CD4-positive, alpha-beta T cell treated with Interleukin-15 for 4 hours (primary cell): ENCODE data around the gene TBX21.
A peak's percentile ranks its signal among the peaks of the same experiment; 100 is the strongest.
"Not testable (repeated sequence)": the region's sequence is repeated elsewhere in the genome, so short reads cannot be mapped to it uniquely, and the experiment has no call there.

Experiments used
- DNase-seq: peaks from one replicate; pipeline ENCODE4 v3.0.0-alpha.2; 2020; ENCODE audit warnings: low spot score

TBX21 gene

DNA sequence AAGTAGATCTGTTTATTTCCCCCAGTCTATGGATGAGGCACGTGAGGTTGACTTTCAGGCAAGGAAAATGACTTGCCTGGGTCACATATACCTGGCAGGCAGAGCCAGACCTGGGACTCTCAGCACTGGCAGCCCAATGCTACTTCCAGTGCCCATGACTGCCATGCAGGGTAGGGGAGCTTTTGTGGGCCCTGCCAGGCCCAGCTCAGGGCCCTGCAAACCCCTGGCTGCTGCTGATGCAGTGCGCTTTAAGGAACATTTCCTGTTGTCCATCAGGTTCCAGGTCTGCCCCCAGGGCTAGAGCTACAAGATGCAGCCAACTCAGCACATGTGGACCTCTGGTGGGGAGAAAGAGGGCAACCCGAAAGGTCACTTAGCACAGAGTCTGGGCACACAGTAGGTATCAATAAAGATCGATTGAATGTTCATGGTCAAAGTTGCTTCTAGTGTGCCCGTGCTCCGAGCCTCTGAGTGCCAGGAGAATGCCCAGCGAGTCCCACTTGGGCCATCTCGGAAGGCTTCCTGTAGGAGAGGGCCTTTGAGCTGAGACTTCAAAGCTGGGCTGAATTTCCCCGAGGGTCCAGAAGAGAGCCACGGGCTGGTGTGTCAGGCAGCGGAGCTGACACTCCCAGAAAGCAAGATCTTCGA lies 513 bp upstream of the TBX21 start:
- no peak for DNase-seq

DNA sequence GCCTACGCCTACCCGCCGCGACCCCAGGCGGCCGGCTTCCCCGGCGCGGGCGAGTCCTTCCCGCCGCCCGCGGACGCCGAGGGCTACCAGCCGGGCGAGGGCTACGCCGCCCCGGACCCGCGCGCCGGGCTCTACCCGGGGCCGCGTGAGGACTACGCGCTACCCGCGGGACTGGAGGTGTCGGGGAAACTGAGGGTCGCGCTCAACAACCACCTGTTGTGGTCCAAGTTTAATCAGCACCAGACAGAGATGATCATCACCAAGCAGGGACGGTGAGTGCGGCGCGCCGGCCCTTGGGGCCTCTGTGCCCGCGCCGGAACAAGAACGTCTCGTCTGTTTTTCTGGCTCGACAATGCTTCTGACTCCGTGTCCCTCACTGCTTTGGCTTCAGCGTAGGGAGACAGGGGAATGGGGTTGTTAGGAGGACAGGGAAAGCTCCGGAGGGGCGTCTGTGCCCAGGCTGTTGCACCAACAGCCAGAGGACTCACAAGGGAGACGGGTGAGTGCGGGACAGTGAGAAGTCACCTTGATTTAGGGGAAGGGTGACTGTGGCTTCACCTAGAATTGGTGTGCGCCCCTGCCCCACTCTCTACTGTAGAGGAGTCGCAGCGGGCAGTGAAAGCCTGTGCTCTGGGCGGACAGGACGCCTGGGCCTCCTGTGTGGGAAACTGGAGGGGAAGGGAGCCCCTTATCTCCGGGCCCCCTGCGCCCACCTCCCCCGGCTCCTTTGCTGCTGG lies 806 bp downstream of the TBX21 start:
- DNase-seq = no peak

DNA sequence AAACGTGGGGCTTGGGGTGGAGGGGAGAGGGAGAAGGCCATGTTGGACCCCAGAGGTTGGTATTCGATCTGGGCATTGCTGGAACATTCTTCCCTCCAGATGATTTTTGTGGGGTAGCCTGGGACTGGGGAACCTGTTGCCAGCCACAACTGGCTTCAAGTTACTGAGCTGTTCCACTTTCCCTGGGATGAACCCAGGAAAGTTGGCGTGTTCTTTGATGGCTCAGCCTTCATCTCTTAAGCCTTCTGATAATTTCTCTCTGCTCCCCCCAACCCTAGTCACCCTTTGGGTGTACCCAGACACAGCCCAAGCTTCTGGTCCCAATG lies 2.1 kb downstream of the TBX21 start:
- no peak for DNase-seq

DNA sequence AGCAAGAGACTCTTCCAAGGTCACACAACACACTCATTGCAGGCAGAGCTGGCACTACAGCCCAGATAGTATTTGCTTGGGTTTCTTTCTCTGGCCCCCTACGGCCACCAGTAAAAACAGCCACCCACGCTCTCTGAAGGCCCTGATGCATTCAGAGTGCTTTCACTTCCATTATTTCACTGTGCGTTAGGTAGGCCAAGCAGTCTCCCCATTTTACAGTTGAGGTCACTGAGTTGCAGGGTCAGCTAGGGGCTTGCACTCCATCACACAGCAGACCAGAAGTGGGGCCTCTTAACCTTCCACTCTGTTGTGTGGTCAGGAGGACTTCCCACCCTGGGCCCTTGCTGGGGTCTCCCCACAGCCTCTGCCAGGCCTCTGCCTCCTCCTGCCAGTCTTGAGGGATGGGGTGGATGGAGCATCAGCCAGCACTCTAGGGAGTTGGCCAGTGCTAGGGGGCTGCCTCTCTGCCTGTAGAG lies 2.5 kb downstream of the TBX21 start:
- no peak for DNase-seq

DNA sequence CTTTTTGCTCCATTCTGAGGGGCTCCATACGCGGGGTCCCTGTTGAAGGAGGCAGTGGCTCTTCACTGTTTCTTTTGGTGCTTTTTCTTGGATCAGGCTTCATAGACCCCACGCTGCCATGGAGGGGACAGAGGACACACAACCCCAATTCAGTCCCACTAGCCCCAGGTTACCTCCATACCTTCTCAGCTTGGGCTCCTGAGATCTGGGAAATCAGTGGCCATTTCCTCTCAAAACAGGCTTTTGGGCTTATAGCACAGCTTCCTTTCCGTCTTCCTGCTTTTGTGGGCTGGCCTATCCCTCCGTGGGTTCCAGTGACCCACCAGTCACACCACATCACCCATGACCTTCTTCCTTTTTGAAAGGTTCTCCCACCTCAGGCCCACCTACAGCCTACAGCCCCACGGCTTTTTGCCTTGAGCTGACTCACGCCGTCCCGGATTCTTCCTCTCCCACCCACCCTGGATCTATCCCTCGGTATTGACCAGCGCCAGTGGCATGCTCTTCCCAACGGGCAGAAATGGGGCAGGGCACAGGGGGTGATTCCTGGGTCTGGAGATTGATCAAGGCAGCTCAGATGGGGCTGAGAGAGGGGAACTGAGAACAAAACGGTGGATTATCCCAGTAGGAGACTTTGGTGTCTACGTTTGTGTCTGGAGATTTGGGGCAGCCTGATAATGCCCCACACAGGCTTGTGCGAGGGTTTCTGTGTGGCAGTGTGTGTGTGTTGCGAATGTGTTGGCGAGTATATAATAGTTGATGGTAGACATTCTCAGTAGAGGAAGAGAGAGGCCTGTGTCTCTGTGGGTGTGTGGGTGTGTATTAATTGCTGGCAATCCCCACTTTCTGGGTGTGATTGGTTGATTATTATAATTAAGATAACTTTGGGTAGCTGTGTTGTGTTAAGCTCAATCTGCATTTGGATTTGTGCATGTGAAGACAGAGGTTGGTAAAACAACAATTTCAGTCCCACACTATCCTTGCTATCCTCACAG lies 3.8 kb downstream of the TBX21 start:
- no peak for DNase-seq

DNA sequence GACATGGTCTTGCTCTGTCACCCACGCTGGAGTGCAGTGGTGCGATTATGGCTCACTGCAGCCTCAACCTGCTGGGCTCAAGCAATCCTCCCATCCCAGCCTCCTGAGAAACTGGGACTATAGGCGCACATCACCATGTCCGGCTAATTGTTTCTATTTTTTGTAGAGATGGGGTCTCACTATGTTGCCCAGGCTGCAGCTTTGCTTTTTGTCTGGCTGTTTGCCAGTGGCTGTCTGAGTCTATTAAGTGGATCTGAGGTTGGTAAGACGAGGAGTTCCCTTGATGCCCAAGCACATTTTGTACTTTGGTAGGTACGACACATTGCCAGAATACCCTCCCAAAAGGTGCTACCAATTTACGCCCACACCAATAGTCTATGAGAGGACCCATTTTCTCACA lies 5.1 kb downstream of the TBX21 start:
- DNase-seq = no peak

DNA sequence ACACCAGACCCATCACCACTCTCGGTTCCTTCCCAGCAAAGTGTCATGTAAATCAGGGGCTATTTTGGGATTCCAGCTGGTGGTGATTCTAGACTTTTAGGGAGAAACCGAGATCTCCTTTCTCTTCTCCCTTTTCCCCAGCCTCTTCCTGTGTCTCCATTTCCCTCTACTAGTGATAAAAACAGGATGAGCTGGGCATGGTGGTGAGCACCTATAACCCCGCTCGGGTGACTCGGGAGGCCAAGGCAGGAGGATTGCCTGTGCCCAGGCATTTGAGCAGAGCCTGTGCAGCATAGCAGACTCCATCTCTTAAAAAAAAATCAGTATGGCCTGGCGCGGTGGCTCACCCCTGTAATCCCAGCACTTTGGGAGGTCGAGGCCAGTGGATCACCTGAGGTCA lies 6.1 kb downstream of the TBX21 start:
- no peak for DNase-seq

DNA sequence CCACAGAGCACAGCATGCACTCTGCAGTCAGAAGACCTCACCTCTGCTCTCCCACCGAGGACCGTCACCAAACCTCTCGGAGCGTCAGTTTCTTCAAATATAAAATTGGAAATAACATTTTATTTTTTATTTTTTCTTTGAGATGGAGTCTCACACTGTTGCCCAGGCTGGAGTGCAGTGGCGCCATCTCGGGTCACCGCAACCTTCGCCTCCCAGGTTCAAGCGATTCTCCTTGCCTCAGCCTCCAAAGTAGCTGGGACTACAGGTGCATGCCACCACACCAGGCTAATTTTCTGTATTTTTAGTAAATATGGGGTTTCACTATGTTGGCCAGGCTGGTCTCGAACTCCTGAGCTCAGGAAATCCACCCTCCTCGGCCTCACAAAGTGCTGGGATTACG lies 6.9 kb downstream of the TBX21 start:
- DNase-seq = not testable (repeated sequence)

DNA sequence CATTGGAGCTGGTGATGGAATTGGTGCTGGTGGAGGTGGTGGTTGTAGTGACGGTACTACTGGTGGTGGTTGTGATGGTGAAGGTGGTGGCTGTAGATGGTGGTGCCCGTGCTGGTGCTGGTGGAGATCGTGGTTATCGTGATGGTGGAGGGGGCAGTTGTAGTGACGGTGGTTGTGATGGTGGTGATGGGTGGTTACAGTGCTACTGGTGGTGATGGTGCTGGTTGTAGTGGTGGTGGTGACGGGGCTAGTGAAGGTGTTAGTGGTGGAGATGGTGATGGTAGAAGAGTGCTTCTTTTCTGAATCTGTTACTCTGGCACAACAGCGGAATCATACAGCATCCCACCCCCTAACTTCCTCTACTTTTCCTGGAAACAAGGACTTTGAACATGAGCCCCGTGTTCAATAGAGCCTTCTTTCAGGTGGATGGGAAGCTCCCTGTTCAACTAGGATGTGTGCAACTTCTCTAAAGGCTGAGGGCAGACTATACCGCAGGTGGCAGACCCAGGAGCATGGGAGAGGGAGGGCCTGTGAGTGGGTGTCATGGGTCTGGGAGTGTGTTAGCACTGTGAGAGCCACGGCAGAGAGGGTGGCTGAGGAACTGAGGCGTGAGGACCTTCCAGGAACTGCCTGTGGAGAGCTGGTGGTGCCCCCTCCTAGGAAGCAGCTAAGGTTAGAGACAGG lies 8.2 kb downstream of the TBX21 start:
- peak; percentile 47 for DNase-seq

DNA sequence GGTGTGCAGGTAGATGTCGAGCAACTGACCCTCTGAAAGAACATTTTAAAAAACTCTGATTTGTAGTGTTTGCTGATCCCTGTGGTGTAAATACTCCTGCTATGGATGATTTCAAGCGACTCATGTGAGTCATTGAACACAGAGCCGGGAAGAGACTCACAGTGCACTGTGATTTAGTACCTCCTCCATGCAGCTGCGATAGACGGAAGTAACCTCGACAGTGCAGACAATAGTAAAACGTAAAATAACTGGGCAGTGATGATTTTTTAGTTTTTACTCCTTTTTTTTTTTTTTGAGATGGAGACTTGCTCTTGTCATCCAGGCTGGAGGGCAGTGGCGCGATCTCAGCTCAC lies 8.7 kb downstream of the TBX21 start:
- no peak for DNase-seq

DNA sequence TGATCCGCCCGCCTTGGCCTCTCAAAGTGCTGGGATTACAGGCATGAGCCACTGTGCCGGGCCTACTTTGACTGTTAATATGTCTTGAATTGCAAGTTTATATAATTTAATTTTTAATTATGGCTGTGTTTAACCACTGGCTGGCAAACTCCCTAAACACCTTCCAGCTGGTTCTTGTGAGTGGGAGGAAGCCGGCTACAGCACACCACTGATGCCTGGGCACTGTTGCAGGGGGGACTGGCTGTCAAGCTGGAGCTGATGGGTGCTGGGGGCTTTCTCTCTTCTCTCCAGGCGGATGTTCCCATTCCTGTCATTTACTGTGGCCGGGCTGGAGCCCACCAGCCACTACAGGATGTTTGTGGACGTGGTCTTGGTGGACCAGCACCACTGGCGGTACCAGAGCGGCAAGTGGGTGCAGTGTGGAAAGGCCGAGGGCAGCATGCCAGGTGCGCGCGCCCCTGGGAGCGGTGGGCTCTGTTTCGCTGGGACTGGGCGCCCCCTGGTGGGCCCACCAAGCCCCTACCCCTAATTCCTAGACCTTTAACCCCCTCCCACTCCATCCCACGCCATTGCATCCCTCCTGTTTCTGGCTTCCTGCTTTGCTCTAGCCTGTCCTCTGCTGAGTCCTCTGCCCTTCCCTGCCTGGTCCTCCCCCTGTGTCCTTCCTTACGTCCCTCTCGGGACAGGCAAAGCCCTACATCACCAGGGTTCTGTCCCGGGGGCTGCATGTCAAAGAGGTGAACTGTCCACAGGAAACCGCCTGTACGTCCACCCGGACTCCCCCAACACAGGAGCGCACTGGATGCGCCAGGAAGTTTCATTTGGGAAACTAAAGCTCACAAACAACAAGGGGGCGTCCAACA lies 9.5 kb downstream of the TBX21 start:
- no peak for DNase-seq

DNA sequence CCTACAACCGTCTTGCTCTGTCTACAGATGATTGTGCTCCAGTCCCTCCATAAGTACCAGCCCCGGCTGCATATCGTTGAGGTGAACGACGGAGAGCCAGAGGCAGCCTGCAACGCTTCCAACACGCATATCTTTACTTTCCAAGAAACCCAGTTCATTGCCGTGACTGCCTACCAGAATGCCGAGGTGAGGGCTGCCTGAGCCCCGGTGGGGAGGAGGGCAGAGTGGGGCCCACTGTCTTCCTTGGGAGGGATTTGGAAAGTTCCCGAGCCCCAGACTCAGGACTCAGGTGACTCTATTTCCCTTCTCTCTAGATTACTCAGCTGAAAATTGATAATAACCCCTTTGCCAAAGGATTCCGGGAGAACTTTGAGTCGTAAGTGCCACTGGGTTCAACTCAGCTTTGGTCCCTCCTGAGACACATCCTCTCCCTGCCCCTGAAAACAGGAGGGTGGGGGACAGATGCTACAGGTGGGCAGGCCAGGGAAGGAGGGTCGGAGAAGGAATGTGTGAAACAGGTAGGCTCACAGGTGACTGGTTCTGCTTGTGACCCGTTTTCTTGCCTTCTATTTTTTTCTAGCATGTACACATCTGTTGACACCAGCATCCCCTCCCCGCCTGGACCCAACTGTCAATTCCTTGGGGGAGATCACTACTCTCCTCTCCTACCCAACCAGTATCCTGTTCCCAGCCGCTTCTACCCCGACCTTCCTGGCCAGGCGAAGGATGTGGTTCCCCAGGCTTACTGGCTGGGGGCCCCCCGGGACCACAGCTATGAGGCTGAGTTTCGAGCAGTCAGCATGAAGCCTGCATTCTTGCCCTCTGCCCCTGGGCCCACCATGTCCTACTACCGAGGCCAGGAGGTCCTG lies 11.4 kb downstream of the TBX21 start:
- DNase-seq = no peak

DNA sequence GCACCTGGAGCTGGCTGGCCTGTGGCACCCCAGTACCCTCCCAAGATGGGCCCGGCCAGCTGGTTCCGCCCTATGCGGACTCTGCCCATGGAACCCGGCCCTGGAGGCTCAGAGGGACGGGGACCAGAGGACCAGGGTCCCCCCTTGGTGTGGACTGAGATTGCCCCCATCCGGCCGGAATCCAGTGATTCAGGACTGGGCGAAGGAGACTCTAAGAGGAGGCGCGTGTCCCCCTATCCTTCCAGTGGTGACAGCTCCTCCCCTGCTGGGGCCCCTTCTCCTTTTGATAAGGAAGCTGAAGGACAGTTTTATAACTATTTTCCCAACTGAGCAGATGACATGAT lies 12.0 kb downstream of the TBX21 start:
- DNase-seq = no peak

DNA sequence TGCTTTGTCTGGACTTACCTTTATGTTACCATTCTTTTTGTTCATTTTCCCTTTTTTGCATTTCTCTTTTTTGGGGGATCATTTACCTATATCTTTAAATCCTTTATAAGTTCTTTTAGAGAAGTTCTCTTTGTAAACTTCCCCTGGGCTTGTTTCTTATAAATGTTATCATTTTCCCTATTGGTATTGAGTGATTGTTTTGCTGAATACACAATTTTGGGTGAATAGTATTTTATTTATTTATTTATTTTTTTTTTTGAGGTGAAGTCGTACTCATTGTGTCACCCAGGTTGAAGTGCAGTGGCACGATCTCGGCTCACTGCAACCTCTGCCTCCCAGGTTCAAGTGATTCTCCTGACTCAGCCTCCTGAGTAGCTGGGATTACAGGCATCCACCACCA lies 18.4 kb downstream of the TBX21 start:
- DNase-seq = no peak

DNA sequence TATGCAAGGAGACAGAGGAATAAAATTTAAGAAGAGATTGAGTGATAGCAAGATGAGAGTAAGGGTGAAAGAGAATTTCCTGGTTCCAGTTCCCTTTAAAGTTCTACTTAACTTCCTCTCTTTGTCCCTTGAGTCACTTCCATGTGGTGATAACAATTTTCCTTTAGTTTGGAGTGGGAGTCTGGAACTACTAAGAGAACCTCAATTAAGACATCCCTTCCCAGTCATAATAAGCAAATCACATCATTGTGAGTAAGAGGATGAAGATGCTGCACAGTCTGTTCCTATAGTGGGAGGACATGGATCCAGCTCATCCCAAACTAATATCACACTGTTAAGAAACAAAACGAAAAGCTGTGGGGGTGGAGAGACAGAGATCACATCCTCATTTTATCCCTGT lies 24.4 kb downstream of the TBX21 start:
- no peak for DNase-seq

DNA sequence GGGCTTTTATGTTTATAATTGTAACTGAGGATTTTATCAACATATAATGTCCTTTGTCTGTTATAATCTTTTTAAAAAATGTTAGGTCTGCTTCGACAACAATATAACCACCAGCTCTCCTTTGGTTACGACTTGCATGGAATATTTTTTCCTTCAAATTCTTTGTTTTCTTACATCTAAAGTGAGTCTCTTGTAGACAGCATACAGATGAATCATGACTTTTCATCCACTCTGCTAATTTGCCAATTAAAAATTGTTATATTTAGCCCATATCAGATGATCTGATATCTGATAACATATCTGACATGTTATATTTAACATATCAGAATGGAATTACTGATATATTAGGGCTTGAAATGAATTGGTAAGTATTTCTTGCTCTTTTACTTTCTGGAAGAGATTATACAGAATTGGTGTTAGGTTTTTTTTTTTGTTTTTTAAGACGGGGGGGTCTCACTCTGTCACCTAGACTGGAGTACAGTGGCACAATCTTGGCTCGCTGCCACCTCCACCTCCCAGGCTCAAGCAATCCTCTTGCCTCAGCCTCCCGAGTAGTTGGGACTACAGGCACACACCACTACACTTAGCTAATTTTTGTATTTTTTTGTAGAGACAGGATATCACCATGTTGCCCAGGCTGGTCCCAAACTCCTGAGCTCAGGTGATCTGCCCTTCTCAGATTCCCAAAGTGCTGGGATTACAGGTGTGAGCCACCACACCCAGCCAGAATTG lies 27.5 kb downstream of the TBX21 start:
- DNase-seq = no peak

DNA sequence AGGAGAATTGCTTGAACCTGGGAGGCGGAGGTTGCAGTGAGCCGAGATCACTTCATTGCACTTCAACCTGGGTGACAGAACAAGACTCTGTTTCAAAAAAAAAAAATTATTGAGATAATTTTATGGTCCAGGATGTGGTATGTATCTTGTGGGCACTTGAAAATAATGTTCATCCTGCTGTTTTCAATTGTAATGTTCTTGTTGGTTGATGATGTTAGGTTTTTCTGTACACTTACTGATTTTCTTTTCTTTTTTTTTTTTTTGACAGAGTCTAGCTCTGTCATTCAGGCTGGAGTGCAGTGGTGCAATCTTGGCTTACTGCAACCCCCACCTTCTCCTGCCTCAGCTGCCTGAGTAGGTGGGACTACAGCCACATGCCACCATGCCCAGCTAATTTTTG lies 29.7 kb downstream of the TBX21 start:
- DNase-seq = peak; percentile 14

DNA sequence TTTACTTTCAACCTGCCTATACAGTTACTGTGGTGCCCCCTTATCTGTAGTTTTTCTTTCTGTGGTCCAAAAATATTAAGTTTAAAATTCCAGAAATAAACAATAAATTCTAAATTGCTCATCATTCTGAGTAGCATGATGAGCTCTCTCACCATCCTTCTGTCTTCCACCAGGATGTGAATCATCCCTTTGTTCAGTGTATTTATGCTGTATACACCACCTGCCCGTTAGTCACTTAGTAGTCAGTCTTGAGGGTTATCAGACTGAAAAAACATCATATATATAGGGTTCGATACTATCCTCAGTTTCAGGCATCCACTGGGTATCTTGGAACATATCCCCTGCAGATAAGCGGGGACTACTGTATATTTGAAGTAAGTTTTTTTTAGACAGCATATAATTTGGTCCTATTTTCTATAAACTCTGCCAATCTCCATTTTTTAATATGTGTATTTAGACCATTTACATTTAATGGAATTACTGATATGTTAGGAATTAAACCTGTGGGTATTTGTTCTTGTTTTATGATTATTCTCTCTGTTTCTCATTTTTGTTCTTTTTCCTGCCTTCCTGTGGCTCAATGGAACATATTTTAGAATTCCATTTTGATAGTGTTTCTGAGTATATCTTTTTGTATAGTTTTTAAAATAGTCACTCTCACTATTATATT lies 31.0 kb downstream of the TBX21 start:
- peak; percentile 36 for DNase-seq

DNA sequence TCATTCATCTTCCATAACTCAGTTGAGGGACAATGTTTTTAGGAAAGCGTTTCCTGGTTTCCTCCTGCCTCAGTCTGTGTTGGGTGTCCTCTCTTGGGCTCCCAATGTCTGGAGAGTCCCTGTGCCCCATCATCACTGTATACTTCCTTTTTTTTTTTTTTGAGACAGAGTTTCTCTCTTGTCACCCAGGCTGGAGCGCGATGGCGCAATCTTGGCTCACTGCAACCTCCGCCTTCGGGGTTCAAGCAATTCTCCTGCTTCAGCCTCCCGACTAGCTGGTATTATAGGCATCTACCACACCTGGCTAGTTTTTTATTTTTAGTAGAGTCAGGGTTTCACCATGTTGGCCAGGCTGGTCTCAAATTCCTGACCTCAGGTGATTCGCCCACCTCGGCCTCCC lies 40.6 kb downstream of the TBX21 start:
- DNase-seq = not testable (repeated sequence)
